DMS53 treated with DMSO at 0.1 percent for 48 hours (cell line): ENCODE measurements around the gene COL11A1.

Source experiments
- DNase-seq: peaks from one replicate; lab custom pipeline; 2025; ENCODE audit not compliant: unreplicated experiment; lab: John Stamatoyannopoulos, UW

Gene COL11A1

DNA sequence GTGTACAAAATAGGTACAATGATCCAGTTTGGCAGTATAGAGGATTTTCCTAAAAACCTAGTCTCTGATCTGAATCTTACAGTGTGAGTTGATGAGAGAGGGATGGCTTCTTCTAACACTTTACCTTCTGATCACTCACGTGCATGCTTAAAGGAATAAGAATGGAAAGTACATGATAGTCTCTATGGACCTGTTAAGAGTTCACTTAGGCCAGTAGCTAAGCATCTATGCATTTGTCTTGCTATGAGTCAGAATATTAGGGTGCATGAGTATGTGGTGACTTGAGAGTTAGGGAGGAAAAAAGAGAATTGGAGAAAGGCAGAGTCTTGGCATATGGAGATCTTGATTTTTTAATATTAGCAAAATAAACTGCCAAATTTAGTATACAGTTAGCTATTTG is 206.3 kb downstream of the COL11A1 start:
- no peak for DNase-seq

DNA sequence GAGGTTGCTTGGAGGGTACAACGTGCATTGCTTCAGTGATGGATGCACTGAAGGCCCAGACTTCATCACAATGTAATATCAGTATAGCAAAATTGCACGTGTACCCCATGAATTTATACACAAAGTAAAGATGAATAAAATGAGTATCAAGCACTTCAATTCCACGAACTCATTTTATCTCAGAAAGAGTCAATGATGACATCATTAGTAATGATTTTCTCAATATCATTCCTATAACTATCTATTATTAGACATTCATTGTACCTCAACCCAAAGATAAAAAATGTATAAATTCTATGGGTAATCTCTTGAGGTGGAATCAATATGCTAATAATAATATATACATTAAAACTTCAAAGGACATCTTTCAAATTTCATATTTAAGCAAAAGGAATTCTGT is 208.4 kb downstream of the COL11A1 start:
- DNase-seq: no peak

DNA sequence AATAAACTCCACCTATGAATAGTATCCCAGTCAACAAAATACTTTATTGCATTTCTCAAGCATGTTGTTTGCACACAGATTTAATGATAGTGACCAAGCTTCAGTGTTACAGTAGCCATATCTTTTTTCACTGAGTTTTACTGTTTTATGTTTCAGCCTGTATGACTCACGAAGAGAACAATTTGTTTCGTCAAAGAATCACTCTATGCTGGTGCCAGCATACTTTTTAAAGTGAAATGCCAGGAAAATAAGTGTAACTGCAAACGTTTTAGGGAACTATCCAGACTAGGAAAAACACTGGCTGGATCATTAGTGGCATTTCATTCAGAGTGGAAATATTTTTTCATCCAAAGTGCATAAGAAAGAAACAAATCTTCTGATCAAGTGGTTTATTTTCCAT is 210.8 kb downstream of the COL11A1 start:
- no peak for DNase-seq

DNA sequence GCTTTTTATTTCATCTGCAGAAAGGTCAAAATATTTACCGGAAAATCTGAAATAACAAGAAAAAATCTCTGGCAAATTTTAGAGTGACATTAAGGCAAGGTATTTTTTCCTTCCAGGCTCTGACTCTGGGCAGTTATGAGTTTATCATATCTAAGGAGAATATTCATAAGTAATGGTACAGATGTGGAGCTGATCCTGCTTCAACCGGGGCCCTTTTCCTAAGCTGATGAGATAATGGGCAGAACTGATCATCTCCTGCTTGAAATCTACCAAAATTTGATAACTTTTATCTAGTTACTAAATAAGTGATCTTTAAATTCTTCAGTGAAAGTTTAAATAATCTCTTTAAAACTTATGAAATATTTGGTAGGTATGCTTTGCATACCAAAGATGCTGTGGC is 211.6 kb downstream of the COL11A1 start:
- DNase-seq: no peak

DNA sequence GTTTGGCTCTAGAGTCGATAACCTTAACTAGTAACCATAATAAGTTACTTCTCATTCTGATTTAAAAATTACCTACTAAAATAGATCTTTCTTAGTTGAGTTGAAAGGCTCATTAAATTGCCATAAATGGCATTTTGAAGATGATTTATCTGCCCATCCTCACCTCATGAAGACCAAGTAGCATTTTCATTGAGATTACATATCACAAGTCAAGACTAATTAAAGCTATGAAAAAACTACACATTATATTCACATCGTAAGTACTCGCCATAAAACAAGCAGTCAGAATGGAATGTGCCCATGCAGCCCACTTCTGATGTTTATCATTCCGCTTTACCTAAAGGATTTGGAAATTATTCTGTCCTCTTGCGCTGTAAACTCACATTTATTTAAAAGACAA is 212.0 kb downstream of the COL11A1 start:
- no peak for DNase-seq

DNA sequence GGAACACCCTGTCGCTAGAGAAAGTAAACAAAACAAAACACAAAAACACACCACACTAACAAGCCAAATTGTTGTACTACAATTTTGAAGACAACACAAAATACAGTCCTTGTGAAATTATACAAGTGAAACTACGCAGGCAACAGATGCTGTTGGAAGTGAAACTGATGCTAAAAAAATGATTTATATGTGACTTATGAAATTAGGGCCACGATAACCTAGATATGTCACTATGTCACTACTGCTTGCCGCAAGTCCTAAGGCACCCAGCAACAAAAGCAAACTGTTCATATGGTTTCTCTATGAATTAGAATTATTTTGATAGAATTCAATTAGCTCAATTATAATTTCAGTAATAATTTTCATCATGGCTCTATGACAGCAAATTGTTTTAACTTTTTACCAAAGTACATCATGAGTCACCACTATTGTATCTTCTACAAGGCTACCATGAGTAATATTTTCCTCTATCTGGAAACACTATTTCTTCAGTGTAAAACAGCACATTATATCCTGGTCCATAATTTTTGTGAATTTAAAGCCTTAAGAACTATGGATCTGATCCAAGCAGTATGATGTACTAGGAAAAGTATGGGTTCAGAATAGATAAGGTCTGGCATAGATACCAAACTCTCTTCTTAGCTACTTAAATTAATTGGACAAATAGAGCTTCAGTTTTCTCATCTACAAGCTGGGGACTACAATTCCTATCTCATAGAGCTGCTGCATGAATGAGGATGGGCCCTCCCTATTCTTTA is 216.3 kb downstream of the COL11A1 start:
- DNase-seq: no peak

DNA sequence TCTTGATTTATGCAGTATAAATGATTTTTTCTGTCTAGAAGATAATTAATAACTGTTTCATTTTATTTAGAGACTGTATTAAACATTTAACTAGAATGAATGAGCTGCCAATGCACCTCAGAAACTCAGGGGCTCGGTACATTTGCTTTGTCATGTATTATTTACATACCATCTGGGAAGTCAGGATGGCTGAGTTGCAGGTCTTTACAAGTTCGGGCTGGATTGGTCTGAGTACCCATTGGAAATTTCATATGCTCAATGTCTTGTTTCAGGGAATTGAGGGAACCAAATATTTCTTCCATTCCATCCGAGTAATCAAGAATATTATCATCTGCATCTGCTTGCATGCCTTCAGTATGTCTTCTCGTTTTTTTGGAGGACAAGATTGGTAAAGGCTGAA is 221.7 kb downstream of the COL11A1 start:
- no peak for DNase-seq

DNA sequence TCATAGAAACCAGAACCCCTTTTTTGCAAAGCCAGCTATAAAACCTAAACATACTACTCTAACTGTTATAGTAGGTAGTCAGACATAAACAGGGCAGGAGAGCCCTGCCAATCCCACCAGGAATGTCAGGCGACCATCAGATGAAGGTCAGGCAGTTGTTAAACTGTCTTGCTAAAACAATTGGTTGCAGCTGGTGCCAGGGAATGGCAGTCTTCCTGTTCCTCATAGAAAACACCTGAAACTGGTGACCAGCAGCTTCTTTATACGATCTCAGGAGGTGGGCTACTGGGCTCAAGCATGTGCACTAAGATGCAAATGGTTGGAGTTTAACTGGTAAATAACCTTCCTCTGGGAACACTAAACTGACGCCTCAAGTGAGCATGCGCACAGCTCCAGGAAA is 224.1 kb downstream of the COL11A1 start:
- DNase-seq: no peak

DNA sequence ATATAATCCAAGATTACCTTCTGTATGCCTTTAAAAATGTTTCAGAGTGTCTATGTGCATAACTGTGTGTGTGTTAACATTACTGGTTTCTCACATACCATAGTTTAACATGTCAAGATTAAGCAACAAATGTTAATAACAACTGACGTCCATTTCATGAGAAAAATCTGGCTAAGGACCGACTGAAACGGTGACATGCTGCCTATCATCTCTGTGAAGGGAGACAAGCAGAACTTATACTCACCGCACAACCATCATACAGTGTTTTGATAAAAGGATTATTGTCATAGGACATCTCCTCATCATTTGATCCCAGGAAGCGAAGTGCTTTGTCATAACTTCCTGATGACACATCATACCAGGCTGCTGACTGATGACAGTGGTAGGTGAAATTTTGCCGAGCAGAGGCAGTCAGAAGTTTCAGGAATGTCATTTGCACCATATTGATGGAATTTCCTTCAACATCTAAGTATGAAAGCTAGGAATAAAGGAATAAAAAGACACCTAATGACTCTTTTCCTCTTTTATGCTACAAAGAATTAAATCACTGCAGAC is 228.8 kb downstream of the COL11A1 start:
- peak; percentile 78 for DNase-seq

DNA sequence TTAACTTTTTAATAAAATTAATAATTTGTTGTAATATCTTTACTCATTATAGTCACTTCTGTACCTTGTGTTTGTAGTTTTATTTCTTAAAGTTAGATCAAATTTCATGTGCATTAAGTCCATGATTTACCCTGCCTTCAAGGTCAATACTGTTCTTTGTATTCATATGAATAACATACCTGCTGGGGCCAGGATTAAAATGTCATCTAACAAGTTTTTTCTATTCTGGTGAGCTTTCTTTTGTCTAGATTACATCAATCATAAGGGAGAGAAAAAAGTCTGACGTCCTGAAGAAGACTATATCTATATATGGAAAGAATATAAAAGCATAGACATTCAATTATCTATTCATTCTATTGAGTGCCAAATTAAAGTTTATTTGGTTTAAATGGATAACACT is 232.6 kb downstream of the COL11A1 start:
- DNase-seq: no peak

DNA sequence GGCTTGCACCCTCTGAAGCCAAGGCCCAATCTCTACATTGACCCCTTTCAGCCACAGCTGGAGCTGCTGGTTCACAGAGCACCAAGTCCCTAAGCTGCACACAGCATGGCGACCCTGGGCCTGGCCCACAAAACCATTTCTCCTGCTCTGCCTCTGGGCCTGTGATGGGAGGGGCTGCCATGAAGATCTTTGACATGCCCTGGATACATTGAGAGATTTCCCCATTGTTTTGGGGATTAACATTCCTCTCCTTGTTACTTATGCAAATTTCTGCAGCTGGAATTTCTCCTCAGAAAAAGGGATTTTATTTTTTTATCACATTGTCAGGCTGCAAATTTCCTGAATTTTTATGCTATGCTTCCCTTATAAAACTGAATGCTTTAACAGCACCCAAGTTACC is 235.8 kb downstream of the COL11A1 start:
- no peak for DNase-seq

DNA sequence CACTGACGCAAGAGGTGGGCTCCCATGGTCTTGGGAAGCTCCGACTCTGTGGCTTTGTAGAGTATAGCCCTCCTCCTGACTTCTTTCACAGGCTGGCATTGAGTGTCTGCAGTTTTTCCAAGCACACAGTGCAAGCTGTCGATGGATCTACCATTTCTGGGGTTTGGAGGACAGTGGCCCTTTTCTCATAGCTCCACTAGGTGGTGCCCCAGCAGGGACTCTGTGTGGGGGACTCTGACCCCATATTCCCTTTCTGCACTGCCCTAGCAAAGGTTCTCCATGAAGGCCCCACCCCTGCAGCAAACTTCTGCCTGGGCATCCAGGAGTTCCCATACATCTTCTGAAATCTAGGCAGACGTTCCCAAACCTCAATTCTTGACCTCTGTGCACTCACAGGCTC is 236.2 kb downstream of the COL11A1 start:
- no peak for DNase-seq

DNA sequence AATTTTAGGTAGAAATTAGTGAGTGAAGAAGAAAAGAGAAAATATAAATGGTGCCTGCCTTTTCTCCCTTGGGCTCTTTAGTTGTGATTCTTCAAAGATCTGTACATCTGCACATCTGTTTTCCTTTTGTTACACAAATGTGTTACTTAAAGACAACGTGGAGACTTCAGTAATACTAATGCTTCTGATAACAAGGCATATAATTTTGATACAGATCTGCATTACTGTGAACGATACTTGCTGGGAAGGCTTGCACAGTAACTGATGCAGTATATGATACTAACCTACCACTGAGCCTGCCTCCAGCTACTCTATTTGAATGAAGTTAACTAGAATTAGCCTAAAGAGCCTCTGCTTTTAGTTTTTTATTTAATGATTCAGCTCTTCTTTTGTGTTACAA is 244.6 kb downstream of the COL11A1 start:
- DNase-seq: no peak

DNA sequence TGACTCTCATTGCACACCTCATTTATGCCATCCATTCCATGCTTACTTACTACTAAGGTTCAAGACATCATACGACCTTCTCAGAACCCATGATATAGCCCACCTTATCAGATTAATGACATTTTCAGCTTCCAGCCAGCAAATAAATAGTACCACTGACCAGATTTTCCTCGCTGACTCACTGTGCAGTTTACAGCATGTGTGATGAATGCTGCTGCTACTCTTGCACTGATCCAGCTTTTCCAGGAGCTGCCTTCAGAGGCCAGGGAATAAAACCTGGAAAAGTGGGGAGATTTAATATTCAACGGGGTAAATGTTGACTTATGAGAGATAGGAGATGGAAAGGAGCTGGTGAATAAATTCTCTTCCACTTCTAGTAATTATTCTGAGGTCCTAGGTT is 247.1 kb downstream of the COL11A1 start:
- no peak for DNase-seq

DNA sequence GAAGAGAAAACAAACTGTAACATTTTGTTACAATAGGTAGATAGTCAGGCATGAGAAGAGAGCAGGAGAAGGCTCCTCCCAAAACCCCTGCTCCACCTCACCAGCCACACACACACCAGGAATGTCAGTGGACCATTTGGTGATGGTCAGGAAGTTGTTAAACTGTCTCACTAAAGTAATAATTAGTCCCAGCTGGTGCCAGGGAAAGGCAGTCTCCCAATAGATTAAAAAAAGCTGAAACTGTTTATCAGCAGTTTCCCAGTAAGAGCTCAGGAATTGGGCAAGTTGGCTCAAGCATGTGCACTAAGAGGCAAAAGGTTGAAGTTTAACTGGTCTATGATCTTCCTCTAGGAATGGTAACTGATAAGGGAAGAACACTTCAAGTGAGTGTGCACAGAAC is 249.6 kb downstream of the COL11A1 start:
- DNase-seq: no peak

DNA sequence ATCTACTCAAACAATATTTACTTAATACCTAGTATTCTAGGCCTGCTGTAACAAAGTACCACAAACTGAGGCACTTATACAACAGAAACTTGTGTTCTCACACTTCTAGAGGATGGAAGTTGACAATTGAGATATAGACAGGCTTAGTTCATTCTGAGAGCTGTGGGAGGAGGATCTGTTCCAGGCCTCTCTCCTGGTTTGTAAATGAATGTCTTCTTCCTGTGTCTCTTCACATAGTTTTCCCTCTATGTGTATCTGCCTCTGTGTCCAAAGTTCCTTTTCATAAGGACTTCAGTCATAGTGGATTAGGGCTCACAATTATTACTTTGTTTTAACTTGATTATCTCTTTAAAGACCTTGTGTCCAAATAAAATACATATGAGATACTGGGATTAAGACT is 251.1 kb downstream of the COL11A1 start:
- no peak for DNase-seq

DNA sequence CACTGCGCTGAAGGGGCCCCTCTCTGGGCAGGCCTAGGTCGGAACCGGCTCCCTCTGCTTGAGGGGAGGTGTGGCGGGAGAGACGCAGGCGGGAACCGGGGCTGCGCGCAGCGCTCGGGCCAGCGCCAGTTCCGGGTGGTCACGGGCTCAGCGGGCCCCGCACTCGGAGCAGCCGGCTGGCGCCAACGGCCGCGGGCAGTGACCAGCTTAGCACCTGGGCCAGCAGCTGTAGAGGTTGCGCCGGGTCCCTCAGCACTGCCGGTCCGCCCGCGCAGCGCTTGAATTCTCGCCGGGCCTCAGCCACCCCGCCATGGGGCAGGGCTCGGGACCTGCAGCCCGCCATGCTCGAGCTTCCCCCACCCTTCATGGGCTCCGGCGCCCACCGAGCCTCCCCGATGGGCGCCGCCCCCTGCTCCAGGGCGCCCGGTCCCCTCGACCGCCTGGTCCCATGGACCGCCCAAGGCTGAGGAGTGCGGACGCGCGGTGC is 254.6 kb downstream of the COL11A1 start:
- no peak for DNase-seq

DNA sequence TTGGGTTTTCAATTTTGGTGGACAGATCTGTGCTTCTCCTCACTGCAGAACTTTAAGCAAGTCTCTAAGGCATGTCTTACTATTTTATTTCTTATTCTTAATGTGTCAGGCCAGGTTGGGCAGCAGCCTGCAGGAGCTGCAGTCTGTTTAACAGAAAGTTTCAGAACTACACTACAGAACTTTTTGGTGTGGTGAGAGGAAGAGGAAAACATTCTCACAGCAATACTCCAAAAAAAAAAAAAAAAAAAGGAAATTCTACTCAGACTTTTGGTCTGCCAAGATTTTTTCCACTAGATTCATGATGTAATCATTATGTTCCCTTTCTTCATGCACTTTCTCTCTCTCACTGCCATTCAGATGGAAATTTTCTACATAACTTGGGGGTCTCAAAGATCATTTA is 255.2 kb downstream of the COL11A1 start:
- DNase-seq: no peak

DNA sequence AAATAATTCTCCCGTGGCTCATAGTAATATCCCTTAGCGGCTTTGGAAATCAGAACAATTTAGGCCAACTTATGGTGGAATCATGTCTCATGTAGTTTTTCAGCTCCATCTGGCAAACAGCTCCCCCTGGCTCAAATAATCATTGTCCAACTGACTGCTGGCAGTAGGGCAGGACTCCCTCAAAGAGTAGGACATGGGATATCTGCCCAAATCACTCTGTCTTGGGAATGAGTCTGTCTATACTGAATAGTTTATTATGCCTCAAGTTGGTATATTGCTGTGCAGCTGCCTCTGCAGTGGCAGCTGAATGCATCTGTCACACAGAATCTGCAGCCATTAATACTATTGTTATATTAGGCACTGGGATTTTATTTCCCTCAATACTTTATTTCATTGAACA is 255.7 kb downstream of the COL11A1 start:
- no peak for DNase-seq

DNA sequence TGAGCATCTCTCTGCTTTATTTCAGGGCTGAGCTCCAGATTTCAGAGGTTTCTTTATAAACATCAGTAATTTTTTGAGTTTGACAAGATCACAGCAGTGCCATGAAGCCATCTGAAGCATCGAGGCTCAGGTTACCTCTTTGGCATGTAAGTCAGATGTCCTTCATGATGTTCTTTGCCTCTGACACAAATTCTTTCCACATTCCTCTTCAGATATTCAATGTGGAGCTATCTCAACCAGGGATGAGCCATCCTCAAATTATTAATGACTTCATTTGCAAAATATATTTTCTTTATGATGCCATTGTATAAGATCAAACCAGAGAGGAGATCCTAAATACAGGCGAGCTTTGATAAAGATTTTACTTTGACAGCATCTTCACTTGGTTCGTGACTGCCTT is 256.7 kb downstream of the COL11A1 start:
- DNase-seq: no peak

DNA sequence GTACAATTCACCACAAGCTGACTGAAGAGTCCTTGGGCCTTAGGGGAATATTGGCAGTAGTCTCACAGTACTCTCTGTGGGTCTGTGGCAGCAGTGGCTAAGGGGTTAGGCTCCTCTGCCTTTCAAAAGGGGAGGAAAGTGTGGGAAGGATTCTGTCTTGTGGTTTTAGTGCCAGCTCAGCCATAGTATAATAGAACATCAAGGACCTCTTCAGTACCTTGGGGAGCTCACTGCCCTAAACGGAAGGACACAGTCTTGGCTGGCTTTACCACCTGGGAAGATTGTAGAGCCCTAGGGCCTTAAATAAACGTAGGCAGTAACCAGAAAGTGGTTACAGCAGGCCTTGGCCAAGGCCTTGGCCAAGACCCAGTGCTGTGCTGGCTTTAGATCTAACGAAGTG is 265.7 kb downstream of the COL11A1 start:
- DNase-seq: no peak

DNA sequence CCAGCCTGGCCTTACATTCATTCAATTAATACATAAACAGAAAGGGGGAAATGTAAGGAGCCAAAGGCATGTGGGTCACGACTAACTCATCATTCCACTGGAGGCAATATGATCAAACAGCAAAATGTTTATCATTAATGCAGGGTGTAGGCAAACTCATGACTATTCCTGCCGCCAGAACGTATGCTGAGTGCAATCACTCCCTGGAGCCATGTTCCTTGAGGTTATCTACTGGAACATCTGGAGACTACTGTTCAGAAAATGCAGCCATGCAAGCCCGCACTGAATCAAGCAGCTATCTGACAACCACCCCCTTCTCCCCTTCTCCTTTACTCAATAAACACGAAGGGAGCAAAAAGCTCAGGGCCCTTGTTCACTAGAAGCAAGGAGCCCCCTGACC is 267.6 kb downstream of the COL11A1 start:
- no peak for DNase-seq

DNA sequence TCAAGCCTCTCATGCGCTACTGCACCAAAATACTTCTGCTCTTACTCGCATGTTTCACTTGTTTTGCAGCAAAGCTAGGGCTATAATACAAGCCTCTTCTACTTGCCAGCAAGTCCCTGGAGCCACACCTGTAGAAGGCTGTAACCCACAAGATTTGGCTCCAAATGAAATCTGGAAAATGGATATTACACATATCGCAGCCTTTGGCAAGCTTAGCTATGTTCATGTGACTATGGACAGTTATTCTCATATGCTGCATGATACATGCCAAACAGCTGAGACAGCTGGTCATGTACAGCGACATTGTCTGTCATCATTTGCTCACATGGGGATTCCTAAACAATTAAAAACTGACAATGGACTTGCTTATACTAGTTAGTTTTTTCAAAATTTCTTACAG is 270.3 kb downstream of the COL11A1 start:
- no peak for DNase-seq
